Astrocyte (in vitro differentiated cells and primary cell): ENCODE data around the gene APELA.

ENCODE experiments used
- CTCF ChIP-seq: IDR thresholded peaks from 2 replicates; pipeline ENCODE4 v1.5.1; 2011; ENCODE audit warnings: low read depth, mild to moderate bottlenecking, inconsistent platforms, low read length, moderate library complexity; ENCODE audit not compliant: insufficient read depth
- EZH2 ChIP-seq: IDR thresholded peaks from 2 replicates; pipeline ENCODE4 v1.6.1; 2012; ENCODE audit warnings: mild to moderate bottlenecking, low read length, inconsistent platforms; ENCODE audit not compliant: insufficient read depth

DNA sequence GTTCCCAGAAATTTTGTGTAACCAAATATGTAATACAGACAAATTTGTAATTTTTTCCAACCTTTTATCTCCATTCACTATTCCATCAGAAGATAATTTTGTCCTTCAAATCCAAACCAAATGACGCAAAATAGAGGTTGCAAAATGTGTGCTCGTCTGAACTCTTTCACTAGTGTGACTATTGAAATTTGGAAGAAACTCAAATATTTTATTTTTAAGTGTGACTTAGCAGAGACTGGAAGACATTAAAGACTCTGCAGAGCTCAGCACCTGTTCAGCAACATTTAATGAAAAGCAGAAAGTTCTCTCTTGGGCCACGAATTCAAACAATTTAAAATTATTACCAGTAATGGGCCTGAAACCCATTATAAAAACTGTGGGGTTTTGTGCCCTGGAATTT is 30.0 kb upstream of the APELA start:
- TF ChIP-seq CTCF (no peak), EZH2 (no peak)
